CD4-positive, alpha-beta memory T cell (primary cell): ENCODE data around the gene PDIA5. TPM values are rescaled to one million over a fixed set of nuclear protein-coding genes. Genes with fewer than 3 reads are reported as not detected.
"Not testable (repeated sequence)": the region's sequence is repeated elsewhere in the genome, so short reads cannot be mapped to it uniquely, and the experiment has no call there.

Experiments
- CTCF ChIA-PET: fragments of 350-600 bp; sonication (Branson Sonifier 250); formaldehyde crosslinking; loops from one replicate; lab custom pipeline; 2021; ENCODE audit warnings: inconsistent platforms; ENCODE audit not compliant: partially characterized antibody; lab: Charles Lee
- POLR2A ChIA-PET: fragments of 350-600 bp; sonication (Branson Sonifier 250); formaldehyde crosslinking; loops from one replicate; lab custom pipeline; 2021; ENCODE audit not compliant: partially characterized antibody; lab: Charles Lee
- DNase-seq, 5 donors: peaks; one replicate each; pipeline versions ENCODE4 v3.0.0 to v3.0.0-alpha.2; 2020 to 2022; ENCODE audit warnings: mixed read lengths in 1 of 5
- H3K27ac ChIP-seq: one replicate; pipeline ENCODE4 v1.7.0; 2013; ENCODE audit warnings: low read depth, low read length
- H3K27me3 ChIP-seq: 2 replicates; pipeline ENCODE4 v1.7.0; 2013; ENCODE audit warnings: mild to moderate bottlenecking, low read length, moderate library complexity; ENCODE audit not compliant: insufficient read depth
- H3K36me3 ChIP-seq: 2 replicates; pipeline ENCODE4 v1.7.0; 2013; ENCODE audit warnings: mild to moderate bottlenecking, low read length, moderate library complexity; ENCODE audit not compliant: insufficient read depth
- H3K4me1 ChIP-seq: 2 replicates; pipeline ENCODE4 v1.7.0; 2013; ENCODE audit warnings: mild to moderate bottlenecking, low read length, moderate library complexity; ENCODE audit not compliant: insufficient read depth
- H3K4me3 ChIP-seq, 2 donors: one replicate each; pipeline ENCODE4 v1.7.0; 2013; ENCODE audit warnings: low read length in 2 of 2, mild to moderate bottlenecking in 1 of 2
- H3K9me3 ChIP-seq, 2 donors: one replicate each; pipeline ENCODE4 v1.7.0; 2013; ENCODE audit warnings: low read length in 2 of 2, control low read depth in 1 of 2; ENCODE audit not compliant: control insufficient read depth in 1 of 2
- H3K27ac Mint-ChIP-seq, 7 donors: one replicate each; pipeline ENCODE4 v1.8.0; 2020 to 2021; ENCODE audit warnings: mixed read lengths in 7 of 7, mild to moderate bottlenecking in 6 of 7, inconsistent platforms in 3 of 7, moderate library complexity in 3 of 7
- H3K27me3 Mint-ChIP-seq, 2 donors: one replicate each; pipeline ENCODE4 v1.8.0; 2020 to 2021; ENCODE audit warnings: mixed read lengths in 2 of 2
- H3K36me3 Mint-ChIP-seq, 2 donors: one replicate each; pipeline ENCODE4 v1.8.0; 2020 to 2021; ENCODE audit warnings: mixed read lengths in 2 of 2, inconsistent platforms in 1 of 2, mild to moderate bottlenecking in 1 of 2
- H3K4me1 Mint-ChIP-seq, 4 donors: one replicate each; pipeline ENCODE4 v1.8.0; 2020 to 2021; ENCODE audit warnings: mixed read lengths in 4 of 4, mild to moderate bottlenecking in 1 of 4
- H3K4me3 Mint-ChIP-seq, 8 donors: one replicate each; pipeline ENCODE4 v1.8.0; 2020 to 2021; ENCODE audit warnings: mixed read lengths in 8 of 8, mild to moderate bottlenecking in 7 of 8, moderate library complexity in 6 of 8, inconsistent platforms in 3 of 8
- H3K9me3 Mint-ChIP-seq, 8 donors: one replicate each; pipeline ENCODE4 v1.8.0; 2020 to 2021; ENCODE audit warnings: mixed read lengths in 8 of 8, mild to moderate bottlenecking in 5 of 8, inconsistent platforms in 3 of 8, moderate library complexity in 1 of 8
- intact Hi-C: fragments of 100-400 bp; cut with micrococcal nuclease; formaldehyde crosslinking; loops from one replicate; pipeline ENCODE4 v1.15.1; 2023
- polyA plus RNA-seq, 2 donors: library from polyadenylated mRNA; unstranded; fragments of 300-500 nt; fragmentation: Illumina TruSeq; gene quantifications; one replicate each; pipeline ENCODE4 v1.2.3, GENCODE V29; 2021
- total RNA-seq, 2 experiments: library from RNA; stranded (reverse); gene quantifications; one replicate each; pipeline ENCODE4 v1.2.3, GENCODE V29; 2021

PDIA5 gene
- total and polyA plus RNA-seq, 4 experiments from 2014 or later: 3.0 to 7.0 (median 5.6) TPM

DNA sequence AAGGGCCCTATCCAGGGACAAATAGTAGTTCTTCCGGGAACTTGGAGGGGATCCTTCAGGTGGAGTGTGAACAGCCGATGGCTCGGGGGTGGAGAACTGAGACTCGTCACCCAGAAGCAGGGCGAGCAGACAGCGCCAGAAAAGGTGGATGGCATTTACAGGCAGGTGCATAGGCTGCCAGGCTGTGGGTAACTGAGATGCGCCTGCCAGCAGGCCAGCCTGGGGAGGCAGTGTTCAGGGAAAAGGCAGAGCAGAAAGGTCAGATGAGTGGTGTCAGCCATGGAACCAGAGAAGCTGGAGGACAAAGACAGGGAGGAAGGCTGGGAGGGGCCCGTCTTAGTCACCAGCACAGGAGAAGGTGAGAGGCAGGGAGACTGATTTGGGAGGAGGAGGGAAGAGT, 81.9 kb downstream of the PDIA5 start:
- Mint-ChIP-seq H3K36me3 (peaks cover 29 to 31% of the 10 kb centered on the region in 2 donors), H3K27ac (peak overlapping the region in 3 of 7 donors; percentile 22 to 84 (median 47)), H3K27me3 (no peaks in the 10 kb centered on the region), H3K4me3 (peak overlapping the region in 1 of 8 donors; percentile 15), H3K9me3 (peaks cover 0 to 9% (median 5%) of the 10 kb centered on the region in 8 donors), H3K4me1 (peaks cover 0 to 5% (median 0%) of the 10 kb centered on the region in 4 donors)
- Histone ChIP-seq H3K27me3 (no peaks in the 10 kb centered on the region), H3K4me1 (no peaks in the 10 kb centered on the region), H3K36me3 (no peaks in the 10 kb centered on the region), H3K9me3 (peaks cover 0 to 3% of the 10 kb centered on the region in 2 donors), H3K27ac (no peak overlapping the region), H3K4me3 (no peak overlapping the region)
- intact Hi-C loops: no loop called here
- DNase-seq: no peak
- POLR2A ChIA-PET: no interaction called here
- CTCF ChIA-PET: no interaction called here

DNA sequence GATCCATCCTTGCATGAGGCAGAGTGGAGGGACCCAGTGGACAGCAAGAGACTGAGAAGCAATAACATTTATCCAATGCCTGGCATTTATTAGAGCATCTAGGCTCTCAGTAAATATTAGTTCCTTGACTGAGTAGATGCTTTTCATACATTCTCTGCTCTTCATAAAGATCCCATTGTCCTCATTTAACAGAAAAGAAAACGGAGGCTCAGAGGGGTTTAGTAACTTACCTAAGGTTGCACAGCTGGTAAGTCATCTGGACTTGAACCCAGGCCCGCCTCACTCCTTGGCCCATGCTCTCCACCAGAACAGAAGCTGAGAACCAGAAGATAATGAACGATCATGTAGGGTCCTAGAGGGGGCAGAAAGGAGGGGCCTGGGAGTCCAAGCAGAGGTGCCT, 82.7 kb downstream of the PDIA5 start:
- Histone ChIP-seq H3K27ac (no peak overlapping the region), H3K4me3 (no peak overlapping the region), H3K9me3 (peaks cover 0 to 3% of the 10 kb centered on the region in 2 donors), H3K27me3 (no peaks in the 10 kb centered on the region), H3K4me1 (no peaks in the 10 kb centered on the region), H3K36me3 (no peaks in the 10 kb centered on the region)
- H3K9me3 Mint-ChIP-seq: peaks cover 0 to 9% (median 5%) of the 10 kb centered on the region in 8 donors
- intact Hi-C loops: no loop called here
- CTCF ChIA-PET: no interaction called here
- peaks cover 0 to 5% (median 0%) of the 10 kb centered on the region in 4 donors for H3K4me1 Mint-ChIP-seq
- POLR2A ChIA-PET: no interaction called here
- no peak for DNase-seq
- peak overlapping the region in 5 of 7 donors; percentile 10 to 84 (median 48) for H3K27ac Mint-ChIP-seq
- H3K36me3 Mint-ChIP-seq: peaks cover 26% of the 10 kb centered on the region in 2 donors
- H3K4me3 Mint-ChIP-seq: no peak overlapping the region
- H3K27me3 Mint-ChIP-seq: no peaks in the 10 kb centered on the region

DNA sequence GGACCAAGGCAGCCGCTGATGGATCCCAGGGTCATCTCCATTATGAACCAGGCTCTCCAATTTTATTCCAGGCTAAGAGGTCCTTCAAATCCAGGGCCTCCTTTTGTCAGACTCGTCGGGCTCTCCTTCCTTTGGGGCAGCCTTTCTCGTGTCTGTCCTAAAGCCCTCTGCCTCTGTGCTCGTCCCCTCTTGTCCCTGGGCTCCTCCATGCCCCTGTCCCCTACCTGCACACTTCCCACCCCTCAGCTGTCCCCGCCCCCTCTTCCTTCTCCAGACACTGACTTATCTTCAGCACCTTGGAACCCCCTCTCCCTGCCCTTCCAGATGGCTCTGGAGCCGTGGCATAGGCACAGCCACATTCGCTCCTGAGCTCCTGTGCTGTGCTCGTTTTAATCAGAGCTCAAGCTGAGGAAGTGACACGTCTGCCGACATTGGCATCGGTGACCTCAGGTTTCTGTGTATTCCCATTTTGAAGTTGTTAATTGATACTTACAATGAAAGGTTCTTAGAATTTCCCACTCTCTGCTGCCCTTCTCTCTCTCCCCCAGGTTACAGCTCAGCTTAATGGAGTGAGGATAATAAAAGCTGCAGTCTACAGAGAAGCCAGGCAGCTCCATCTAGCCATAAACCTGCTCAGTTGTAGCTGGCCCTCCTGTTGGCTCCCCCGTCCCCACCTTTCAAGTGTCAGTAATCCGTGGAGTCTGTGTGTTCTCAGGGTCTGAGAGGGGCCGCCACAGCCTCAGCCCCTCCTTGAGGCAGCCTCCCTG, 83.8 kb downstream of the PDIA5 start:
- Mint-ChIP-seq H3K4me3 (no peak overlapping the region), H3K27me3 (no peaks in the 10 kb centered on the region), H3K4me1 (peaks cover 0 to 5% (median 0%) of the 10 kb centered on the region in 4 donors), H3K27ac (peak overlapping the region in 5 of 7 donors; percentile 29 to 74 (median 70)), H3K9me3 (peaks cover 0 to 9% (median 5%) of the 10 kb centered on the region in 8 donors), H3K36me3 (peaks cover 23 to 28% of the 10 kb centered on the region in 2 donors)
- intact Hi-C loops: no loop called here
- POLR2A ChIA-PET: no interaction called here
- DNase-seq: no peak
- peaks cover 0 to 3% of the 10 kb centered on the region in 2 donors for H3K9me3 ChIP-seq
- no peak overlapping the region for H3K27ac ChIP-seq
- CTCF ChIA-PET: interaction anchor here (0.6 kb wide), 1 partner anchor 30 kb away, joined by 3 read pairs; no protein-coding TSS in a partner anchor
- H3K27me3 ChIP-seq: no peaks in the 10 kb centered on the region
- H3K4me1 ChIP-seq: no peaks in the 10 kb centered on the region
- H3K4me3 ChIP-seq: no peak overlapping the region
- H3K36me3 ChIP-seq: no peaks in the 10 kb centered on the region

DNA sequence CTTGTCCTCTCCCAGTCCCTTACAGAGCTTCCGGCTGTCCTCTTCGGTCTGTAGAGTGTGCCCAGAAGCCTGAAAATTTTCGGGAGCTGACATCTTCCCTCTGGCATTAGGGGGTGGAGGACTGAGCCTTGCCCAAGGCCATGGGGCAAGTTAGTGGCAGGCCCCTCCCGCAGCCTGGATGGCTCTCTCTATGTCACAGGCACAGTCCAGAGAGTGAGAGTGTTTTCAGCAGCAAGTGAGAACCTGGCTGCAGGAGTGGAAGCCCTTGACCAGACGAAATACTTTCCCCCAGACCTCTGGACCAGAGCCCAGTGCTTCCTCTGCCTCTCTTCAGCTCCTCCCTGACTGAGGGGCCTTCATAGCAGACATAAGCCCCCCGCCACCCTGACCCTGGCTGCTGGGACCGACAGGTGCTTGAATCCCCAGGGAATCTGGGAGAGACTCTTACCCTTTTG, 84.5 kb downstream of the PDIA5 start:
- ChIA-PET CTCF (no interaction called here), POLR2A (no interaction called here)
- no peaks in the 10 kb centered on the region for H3K27me3 ChIP-seq
- intact Hi-C loops: no loop called here
- Mint-ChIP-seq H3K4me3 (no peak overlapping the region), H3K9me3 (peaks cover 0 to 9% (median 5%) of the 10 kb centered on the region in 8 donors), H3K4me1 (peaks cover 0 to 5% (median 0%) of the 10 kb centered on the region in 4 donors), H3K27ac (peak overlapping the region in 5 of 7 donors; percentile 68 to 85 (median 74)), H3K27me3 (no peaks in the 10 kb centered on the region), H3K36me3 (peaks cover 26% of the 10 kb centered on the region in 2 donors)
- no peak overlapping the region for H3K27ac ChIP-seq
- no peaks in the 10 kb centered on the region for H3K36me3 ChIP-seq
- H3K9me3 ChIP-seq: peaks cover 0 to 3% of the 10 kb centered on the region in 2 donors
- no peak overlapping the region for H3K4me3 ChIP-seq
- H3K4me1 ChIP-seq: no peaks in the 10 kb centered on the region
- no peak for DNase-seq

DNA sequence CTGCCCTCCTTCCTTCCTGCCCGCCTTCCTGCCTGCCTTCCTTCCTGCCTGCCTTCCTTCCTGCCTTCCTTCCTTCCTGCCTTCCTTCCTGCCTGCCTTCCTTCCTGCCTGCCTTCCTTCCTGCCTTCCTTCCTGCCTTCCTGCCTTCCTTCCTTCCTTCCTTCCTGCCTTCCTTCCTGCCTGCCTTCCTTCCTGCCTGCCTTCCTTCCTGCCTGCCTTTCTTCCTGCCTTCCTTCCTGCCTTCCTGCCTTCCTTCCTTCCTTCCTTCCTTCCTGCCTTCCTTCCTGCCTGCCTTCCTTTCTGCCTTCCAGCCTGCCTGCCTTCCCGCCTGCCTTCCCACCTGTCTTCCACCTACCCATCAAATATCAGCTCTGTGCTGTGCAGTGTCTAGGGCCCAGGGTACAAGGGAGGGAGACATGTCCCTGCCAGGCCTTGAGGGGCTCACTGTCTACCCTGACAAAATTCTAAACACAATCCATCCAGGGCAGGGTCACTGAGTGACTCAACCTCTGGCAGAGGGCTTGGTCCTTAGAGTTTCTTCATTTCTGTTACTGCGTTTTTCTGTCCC, 85.1 kb downstream of the PDIA5 start:
- peaks cover 0 to 10% (median 5%) of the 10 kb centered on the region in 8 donors for H3K9me3 Mint-ChIP-seq
- intact Hi-C loops, H3K36me3 ChIP-seq, H3K27ac ChIP-seq, H3K4me3 Mint-ChIP-seq, POLR2A ChIA-PET, H3K4me3 ChIP-seq, H3K4me1 ChIP-seq, H3K9me3 ChIP-seq, H3K27me3 ChIP-seq, H3K4me1 Mint-ChIP-seq, CTCF ChIA-PET, H3K27me3 Mint-ChIP-seq, DNase-seq: not testable (repeated sequence)
- peaks cover 25% of the 10 kb centered on the region in 2 donors for H3K36me3 Mint-ChIP-seq
- H3K27ac Mint-ChIP-seq: peak overlapping the region; percentile 52 to 85 (median 77)

DNA sequence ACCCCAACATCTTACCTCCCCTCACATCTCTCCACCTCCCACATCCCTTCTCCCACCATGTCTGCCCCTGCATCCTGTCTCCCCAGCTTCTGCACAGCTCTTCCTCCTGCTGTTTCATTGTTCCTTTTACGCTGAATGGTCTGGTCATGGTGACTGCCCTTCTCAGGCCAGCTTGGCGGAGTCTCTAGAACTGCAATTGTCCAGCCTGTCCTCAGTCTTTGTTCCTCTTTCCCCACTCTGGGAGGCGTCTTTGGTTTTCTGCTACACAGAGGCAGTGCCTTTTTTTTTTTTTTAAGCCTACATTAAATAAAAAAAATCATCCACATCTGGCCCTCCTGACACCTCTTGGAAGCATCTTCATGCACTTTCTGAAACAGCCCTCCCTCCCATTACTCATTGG, 85.9 kb downstream of the PDIA5 start:
- Histone ChIP-seq H3K27ac (no peak overlapping the region), H3K9me3 (peaks cover 0 to 3% of the 10 kb centered on the region in 2 donors), H3K27me3 (no peaks in the 10 kb centered on the region), H3K4me1 (no peaks in the 10 kb centered on the region), H3K36me3 (no peaks in the 10 kb centered on the region), H3K4me3 (no peak overlapping the region)
- peaks cover 0 to 5% (median 0%) of the 10 kb centered on the region in 4 donors for H3K4me1 Mint-ChIP-seq
- ChIA-PET POLR2A (no interaction called here), CTCF (no interaction called here)
- H3K4me3 Mint-ChIP-seq: no peak overlapping the region
- intact Hi-C loops: no loop called here
- peaks cover 26 to 27% of the 10 kb centered on the region in 2 donors for H3K36me3 Mint-ChIP-seq
- H3K9me3 Mint-ChIP-seq: peaks cover 0 to 11% (median 5%) of the 10 kb centered on the region in 8 donors
- no peaks in the 10 kb centered on the region for H3K27me3 Mint-ChIP-seq
- DNase-seq: no peak
- peak overlapping the region in 4 of 7 donors; percentile 49 to 88 (median 58) for H3K27ac Mint-ChIP-seq
